ENCODE results near the gene VAV3.
"Not testable (repeated sequence)": the region's sequence is repeated elsewhere in the genome, so short reads cannot be mapped to it uniquely, and the experiment has no call there.

The VAV3 gene

DNA sequence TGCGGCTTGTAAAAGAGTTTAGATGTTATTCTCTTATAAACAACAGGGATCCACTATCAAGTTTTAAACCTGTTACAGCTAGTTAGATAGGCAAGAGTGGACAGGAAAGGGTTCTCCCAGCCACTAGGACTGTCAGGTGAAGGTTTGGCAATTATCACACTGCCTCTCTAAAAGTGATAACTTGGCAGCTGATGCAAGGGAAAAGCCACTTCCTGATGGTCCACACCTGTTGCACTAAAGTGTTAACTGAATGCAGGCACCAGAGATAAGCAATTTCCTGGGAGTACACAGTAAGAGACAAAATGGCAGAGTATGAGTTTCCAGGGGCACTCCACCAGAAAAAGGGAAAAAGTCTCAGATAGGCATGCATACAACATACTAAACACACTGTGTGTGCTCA is 99.4 kb downstream of the VAV3 start:
- Histone ChIP-seq H3K27ac (no peak overlapping the region), H3K4me3 (no peak overlapping the region)

DNA sequence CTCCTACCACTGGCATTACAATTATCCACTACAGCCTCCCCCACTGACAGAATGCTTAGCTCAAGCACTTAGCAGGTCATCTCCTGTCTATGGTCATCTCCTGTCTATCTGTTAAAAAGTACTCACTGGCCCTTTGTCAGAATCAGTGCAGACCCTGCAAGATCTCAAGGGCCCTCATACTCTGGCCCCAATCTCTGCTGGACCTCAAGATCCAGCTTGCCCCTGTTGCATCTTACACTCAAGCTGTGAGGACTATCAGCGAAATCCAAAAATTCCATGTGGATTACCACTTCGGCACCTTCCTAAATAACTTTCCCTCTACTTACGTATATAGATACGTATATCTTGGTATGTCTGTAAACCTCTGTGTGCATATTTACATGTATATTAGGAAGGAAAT is 101.6 kb downstream of the VAV3 start:
- Histone ChIP-seq H3K4me3 (no peak overlapping the region), H3K27ac (no peak overlapping the region)

GRCh38 chr1:107862064-107862463 is 102.9 kb downstream of the VAV3 start:
- Histone ChIP-seq H3K4me3 (no peak overlapping the region), H3K27ac (no peak overlapping the region)

- no peak overlapping the region for H3K4me3 ChIP-seq
- no peak overlapping the region for H3K27ac ChIP-seq
Observed at GRCh38 chr1:107858323-107858722, 106.7 kb downstream of the VAV3 start.

GRCh38 chr1:107851418-107851817 is 113.6 kb downstream of the VAV3 start:
- Histone ChIP-seq H3K27ac (no peak overlapping the region), H3K4me3 (no peak overlapping the region)

- peak overlapping the region in 6 of 21 experiments; percentile 3 to 48 (median 14) for H3K27ac ChIP-seq
- not testable (repeated sequence) for H3K4me3 ChIP-seq
Observed at GRCh38 chr1:107844541-107845194, 120.3 kb downstream of the VAV3 start.

DNA sequence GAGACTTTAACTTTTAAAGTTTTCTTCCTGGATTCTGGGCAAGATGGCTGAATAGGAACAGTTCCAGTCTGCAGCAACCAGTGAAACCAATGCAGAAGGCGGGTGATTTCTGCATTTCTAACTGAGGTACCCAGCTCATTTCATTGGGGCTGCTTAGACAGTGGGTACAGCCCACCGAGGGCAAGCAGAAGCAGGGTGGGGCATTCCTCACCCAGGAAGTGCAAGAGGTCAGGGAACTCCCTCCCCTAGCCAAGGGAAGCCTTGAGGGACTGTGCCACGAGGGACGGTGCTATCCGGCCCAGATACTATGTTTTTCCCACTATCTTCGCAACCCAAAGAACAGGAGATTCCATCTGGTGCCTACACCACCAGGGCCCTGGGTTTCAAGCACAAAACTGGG is 121.0 kb downstream of the VAV3 start:
- no peak overlapping the region for H3K4me3 ChIP-seq

GRCh38 chr1:107842241-107842640 is 122.7 kb downstream of the VAV3 start:
- no peak overlapping the region for H3K4me3 ChIP-seq

More for the DNA sequence above, 121.0 kb downstream of the VAV3 start:
- peak overlapping the region in 4 of 21 experiments; percentile 3 to 48 (median 9) for H3K27ac ChIP-seq

DNA sequence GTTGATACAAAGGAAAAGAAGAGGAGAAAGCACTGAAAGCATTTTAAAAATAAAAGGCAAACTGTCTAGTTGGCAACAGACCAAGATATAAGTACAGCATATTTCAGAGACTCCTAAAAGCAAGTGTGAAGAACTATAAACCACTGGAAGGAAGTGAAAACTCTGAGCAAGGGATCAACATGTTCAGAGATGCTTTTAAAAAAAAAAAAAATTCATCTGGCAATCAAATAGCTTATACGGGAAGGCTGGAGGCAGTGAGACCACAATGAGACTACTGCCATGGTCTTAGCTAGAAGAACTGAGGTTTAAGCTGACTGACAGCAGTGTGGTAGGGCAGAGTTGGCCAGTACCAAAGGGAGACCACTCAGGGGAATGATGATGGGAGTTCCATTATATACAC is 124.3 kb downstream of the VAV3 start:
- no peak overlapping the region for H3K4me3 ChIP-seq
- peak overlapping the region in 4 of 21 experiments; percentile 24 to 74 (median 54) for H3K27ac ChIP-seq

More at GRCh38 chr1:107842241-107842640, 122.7 kb downstream of the VAV3 start:
- H3K27ac ChIP-seq: peak overlapping the region in 7 of 21 experiments; percentile 11 to 66 (median 14)

DNA sequence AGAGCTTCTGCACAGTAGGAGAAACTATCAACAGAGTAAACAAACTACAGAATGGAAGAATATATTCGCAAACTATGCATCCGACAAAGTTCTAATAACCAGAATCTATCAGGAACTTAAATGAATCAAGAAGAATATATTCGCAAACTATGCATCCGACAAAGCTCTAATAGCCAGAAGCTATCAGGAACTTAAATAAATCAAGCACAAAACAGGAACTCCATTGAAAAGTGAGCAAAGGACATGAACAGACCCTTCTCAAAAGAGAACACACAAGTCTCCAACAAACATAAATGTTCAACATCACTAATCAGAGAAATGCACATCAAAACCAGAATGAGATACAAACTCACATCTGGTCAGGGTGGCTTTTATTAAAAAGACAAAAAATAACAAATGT is 126.9 kb downstream of the VAV3 start:
- H3K4me3 ChIP-seq: no peak overlapping the region
- H3K27ac ChIP-seq: no peak overlapping the region

DNA sequence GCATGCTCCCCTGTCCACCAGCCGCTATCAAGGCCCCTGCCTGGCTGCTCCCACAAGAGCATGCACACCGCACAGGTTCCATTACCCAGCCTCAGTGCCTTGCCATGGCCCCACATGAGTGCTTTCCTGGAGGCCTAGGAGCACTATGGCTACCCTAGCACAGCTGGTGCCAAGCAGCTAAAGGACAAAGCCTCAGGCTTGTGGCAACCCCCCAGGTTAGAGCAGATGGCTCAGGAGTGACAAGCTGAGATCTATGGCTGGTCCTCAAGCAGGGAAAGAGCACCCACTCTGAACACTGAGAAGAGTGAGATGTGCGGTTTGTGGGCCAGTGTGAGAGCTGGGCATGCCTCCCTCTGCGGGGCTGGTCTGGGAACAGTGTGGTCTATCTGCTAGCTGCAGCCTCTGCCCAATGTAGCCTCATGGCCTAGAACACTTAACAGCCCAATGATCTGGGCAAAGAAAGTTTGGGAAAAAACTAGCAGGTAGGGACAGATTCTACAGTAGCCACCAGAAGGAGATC is 129.8 kb downstream of the VAV3 start:
- H3K4me3 ChIP-seq: no peak overlapping the region
- no peak overlapping the region for H3K27ac ChIP-seq

GRCh38 chr1:107833061-107833460 is 131.9 kb downstream of the VAV3 start:
- Histone ChIP-seq H3K27ac (no peak overlapping the region), H3K4me3 (no peak overlapping the region)

DNA sequence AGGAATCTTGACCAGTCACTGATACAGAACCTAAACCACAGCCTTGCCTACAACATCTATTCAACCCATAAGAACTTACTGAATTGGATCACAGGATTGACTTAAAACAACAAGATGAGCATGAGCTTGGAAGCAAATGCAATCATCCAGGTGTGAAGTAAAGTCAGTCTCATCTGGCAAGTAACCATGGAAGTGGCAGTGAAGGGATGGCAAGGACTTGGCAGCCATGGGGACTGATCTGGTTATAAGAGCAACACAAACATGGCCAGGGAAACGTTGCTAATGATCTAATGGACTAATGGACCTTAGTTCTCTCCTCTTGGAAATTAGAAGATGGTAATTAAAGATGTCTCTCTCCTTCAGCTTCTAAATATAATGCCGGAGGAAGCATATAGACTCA is 133.1 kb downstream of the VAV3 start:
- Histone ChIP-seq H3K4me3 (no peak overlapping the region), H3K27ac (no peak overlapping the region)

GRCh38 chr1:107830526-107830925 is 134.5 kb downstream of the VAV3 start:
- H3K4me3 ChIP-seq: no peak overlapping the region
- H3K27ac ChIP-seq: peak overlapping the region in 2 of 21 experiments; percentile 23 to 81

DNA sequence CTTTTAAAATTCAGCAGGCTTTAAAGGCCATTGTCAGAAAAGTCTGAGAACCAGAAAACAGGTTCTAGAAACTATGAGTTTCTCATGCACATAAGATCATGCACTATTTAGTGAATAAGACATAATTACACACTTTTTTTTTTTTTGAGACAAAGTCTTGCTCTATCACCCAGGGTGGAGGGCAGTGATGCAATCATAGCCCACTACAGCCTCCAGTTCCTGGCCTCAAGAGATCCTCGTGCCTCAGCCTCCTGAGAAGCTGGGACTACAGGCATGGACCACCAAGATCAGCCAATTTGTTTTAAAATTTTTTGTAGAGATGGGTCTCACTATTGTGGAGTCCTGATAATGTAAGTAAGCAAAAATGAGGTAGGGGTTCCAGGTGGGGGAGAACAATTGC is 134.9 kb downstream of the VAV3 start:
- Histone ChIP-seq H3K27ac (peak overlapping the region in 9 of 21 experiments; percentile 3 to 81 (median 14)), H3K4me3 (no peak overlapping the region)

DNA sequence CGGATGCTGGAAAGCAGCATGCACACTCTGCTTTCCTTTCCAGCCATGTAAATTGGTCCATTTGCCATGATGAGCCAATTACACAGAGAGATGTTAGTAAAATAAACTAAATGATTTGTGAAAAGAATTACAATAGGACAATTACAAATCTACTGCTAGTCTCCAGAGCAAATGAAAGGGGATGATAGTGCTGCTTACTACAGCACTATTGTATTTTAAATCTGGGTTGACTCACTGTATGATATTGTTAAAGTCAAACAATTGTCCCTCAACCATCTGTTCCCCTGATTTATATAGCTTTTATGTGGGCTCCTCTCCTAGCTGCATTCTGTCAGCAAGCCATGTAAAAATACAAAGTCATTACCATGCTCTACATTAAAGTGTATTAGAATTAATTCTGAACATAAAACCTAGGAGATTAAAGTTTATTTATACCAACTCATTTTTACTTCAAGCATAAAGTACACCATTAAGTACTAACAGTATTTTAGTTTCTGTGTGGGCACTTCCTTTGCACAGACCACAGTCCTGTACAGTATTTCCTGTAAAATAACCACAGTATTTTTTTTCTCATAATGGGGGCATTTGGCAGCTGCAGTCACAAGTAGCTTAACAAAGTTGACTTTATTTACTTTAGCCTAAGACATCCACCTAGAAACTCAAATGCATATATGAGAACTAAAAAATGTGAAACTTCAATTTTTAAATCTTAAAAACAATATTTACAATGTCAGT is 135.8 kb downstream of the VAV3 start:
- H3K27ac ChIP-seq: peak overlapping the region in 10 of 21 experiments; percentile 3 to 81 (median 41)
- H3K4me3 ChIP-seq: no peak overlapping the region

- no peak overlapping the region for H3K4me3 ChIP-seq
- no peak overlapping the region for H3K27ac ChIP-seq
Observed at GRCh38 chr1:107824946-107825345, 140.0 kb downstream of the VAV3 start.

DNA sequence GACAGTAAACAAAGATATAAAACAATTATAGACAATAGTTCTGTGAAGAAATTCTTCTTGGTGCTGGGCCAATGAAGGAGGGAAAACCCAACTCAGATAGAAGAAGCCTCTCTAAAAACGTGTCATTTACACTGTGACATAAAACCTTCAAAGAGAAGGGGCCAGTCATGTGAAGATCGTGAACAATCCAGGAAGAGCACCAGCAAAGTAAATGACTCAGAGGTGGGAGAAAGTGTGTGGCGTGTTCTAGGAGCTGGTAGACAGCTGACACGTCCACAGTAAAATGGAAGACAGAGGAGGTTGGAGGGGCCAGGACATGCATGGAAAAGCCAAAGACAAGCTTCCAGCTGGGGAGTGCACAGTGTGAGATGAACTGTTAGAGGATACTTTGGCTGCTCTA is 143.6 kb downstream of the VAV3 start:
- H3K27ac ChIP-seq: no peak overlapping the region
- H3K4me3 ChIP-seq: no peak overlapping the region

DNA sequence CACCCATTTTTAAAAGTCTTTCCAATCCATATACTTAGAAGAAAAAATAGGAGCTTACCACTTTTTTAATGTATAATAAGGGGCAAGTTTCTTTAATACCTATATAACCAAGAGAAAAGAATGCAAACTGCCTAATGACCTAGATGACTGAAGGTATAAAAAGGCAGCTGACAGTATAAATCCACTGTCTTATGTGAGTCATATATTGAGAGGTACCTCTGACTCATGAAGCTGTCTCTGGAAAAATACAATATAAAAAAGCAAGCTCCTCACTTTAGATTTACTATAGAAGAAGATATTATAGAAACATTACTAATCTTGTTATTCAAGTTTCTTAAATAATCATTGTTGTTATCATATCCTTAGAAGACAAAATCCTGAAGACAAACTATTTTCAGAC is 144.2 kb downstream of the VAV3 start:
- H3K27ac ChIP-seq: no peak overlapping the region
- H3K4me3 ChIP-seq: no peak overlapping the region

GRCh38 chr1:107817935-107818334 is 147.0 kb downstream of the VAV3 start:
- Histone ChIP-seq H3K27ac (no peak overlapping the region), H3K4me3 (no peak overlapping the region)

DNA sequence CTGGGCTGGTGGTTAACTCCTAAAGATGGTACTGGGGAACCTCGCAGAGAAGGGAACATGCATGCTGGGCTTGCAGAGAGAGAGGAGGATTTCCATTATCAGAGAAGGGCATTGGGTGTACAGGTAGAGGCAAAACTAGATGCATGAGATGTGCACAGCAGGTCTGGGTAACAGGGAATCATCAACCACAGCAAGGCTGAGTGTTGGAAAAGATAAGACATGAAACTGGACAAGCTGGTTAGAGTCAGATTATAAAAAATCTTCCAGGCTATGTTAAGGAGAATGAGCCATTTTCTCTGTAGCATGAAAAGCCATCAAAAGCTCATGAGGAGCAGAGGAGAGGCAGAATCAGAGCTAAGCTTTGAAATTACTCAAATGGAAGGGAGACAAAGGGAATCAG is 147.8 kb downstream of the VAV3 start:
- Histone ChIP-seq H3K4me3 (no peak overlapping the region), H3K27ac (no peak overlapping the region)
